WTC11 (cell line): ENCODE measurements around the gene UROC1. TPM values are rescaled to one million over a fixed set of nuclear protein-coding genes. Genes with fewer than 3 reads are reported as not detected.

Source experiments
- ATAC-seq: fragments of 200-7000 bp; cut with Tn5 transposase; 2 replicates; pipeline ENCODE4 v1.10.0; 2021; ENCODE audit warnings: mild to moderate bottlenecking, moderate library complexity
- CTCF ChIA-PET: fragments of 300-600 bp; sonication (Branson Sonifier 250); formaldehyde crosslinking; loops from one replicate; lab custom pipeline; 2021; ENCODE audit warnings: antibody characterized with exemption; lab: Charles Lee
- POLR2A ChIA-PET: fragments of 350-600 bp; sonication (Branson Sonifier 250); formaldehyde crosslinking; loops from one replicate; lab custom pipeline; 2021; ENCODE audit warnings: antibody characterized with exemption; lab: Charles Lee
- DNase-seq: peaks from one replicate; pipeline ENCODE4 v3.0.0; 2021; ENCODE audit warnings: low spot score
- H3K27ac Mint-ChIP-seq: 2 replicates; pipeline ENCODE4 v1.8.0; 2021; ENCODE audit warnings: mixed read lengths
- H3K27me3 Mint-ChIP-seq: 2 replicates; pipeline ENCODE4 v1.8.0; 2021; ENCODE audit warnings: low read depth, mild to moderate bottlenecking, moderate library complexity, mixed read lengths
- H3K36me3 Mint-ChIP-seq: 2 replicates; pipeline ENCODE4 v1.8.0; 2021; ENCODE audit warnings: mixed read lengths
- H3K4me1 Mint-ChIP-seq: 2 replicates; pipeline ENCODE4 v1.8.0; 2022; ENCODE audit warnings: mixed read lengths
- H3K4me3 Mint-ChIP-seq: 2 replicates; pipeline ENCODE4 v1.8.0; 2021; ENCODE audit warnings: mild to moderate bottlenecking, moderate library complexity, mixed read lengths
- H3K9me3 Mint-ChIP-seq: 2 replicates; pipeline ENCODE4 v1.8.0; 2021; ENCODE audit warnings: mixed read lengths
- CBFB ChIP-seq: sonication (generic); formaldehyde crosslinking; IDR thresholded peaks from 2 replicates; pipeline ENCODE4 v1.8.1; 2022; ENCODE audit warnings: mild to moderate bottlenecking, low read depth, missing genetic modification reagents
- E2F4 ChIP-seq: sonication (generic); formaldehyde crosslinking; IDR thresholded peaks from 2 replicates; pipeline ENCODE4 v1.8.1; 2022; ENCODE audit warnings: low read depth, mild to moderate bottlenecking, moderate library complexity, missing genetic modification reagents, borderline replicate concordance
- FOXK1 ChIP-seq: sonication (generic); formaldehyde crosslinking; IDR thresholded peaks from 2 replicates; pipeline ENCODE4 v1.8.0; 2022; ENCODE audit warnings: mild to moderate bottlenecking, moderate library complexity, missing genetic modification reagents
- FOXP4 ChIP-seq: sonication (generic); formaldehyde crosslinking; IDR thresholded peaks from 2 replicates; pipeline ENCODE4 v1.8.0; 2022; ENCODE audit warnings: mild to moderate bottlenecking, missing genetic modification reagents
- GRHL2 ChIP-seq: fragments of 250-450 bp; sonication (Bioruptor Pico); IDR thresholded peaks from 2 replicates; pipeline ENCODE4 v1.8.0; 2022; ENCODE audit warnings: mild to moderate bottlenecking, moderate library complexity; ENCODE audit not compliant: insufficient replicate concordance, severe bottlenecking
- JAZF1 ChIP-seq: fragments of 250-450 bp; sonication (Bioruptor Pico); IDR thresholded peaks from 2 replicates; pipeline ENCODE4 v1.9.0; 2021; ENCODE audit warnings: moderate library complexity, mild to moderate bottlenecking, inconsistent platforms
- TEAD4 ChIP-seq: sonication (generic); formaldehyde crosslinking; IDR thresholded peaks from 2 replicates; pipeline ENCODE4 v1.8.0; 2022; ENCODE audit warnings: mild to moderate bottlenecking, missing genetic modification reagents
- ZNF219 ChIP-seq: sonication (generic); formaldehyde crosslinking; IDR thresholded peaks from 2 replicates; pipeline ENCODE4 v1.8.0; 2023; ENCODE audit warnings: missing genetic modification reagents, mild to moderate bottlenecking, borderline replicate concordance
- ZNF232 ChIP-seq: sonication (generic); formaldehyde crosslinking; IDR thresholded peaks from 2 replicates; pipeline ENCODE4 v1.8.0; 2022; ENCODE audit warnings: mild to moderate bottlenecking, missing genetic modification reagents
- ZNF263 ChIP-seq: sonication (generic); formaldehyde crosslinking; IDR thresholded peaks from 2 replicates; pipeline ENCODE4 v1.8.1; 2022; ENCODE audit warnings: low read depth, mild to moderate bottlenecking, moderate library complexity, missing genetic modification reagents
- ZNF416 ChIP-seq: fragments of 250-450 bp; sonication (Bioruptor Pico); IDR thresholded peaks from 2 replicates; pipeline ENCODE4 v1.9.0; 2021; ENCODE audit warnings: mild to moderate bottlenecking, inconsistent platforms
- total RNA-seq: library from RNA; stranded (reverse); gene quantifications from 3 replicates; pipeline ENCODE4 v1.2.3, GENCODE V29; 2021
- TF ChIP-seq, protein P1 (sequence below): fragments of 200-600 bp; IDR thresholded peaks from 2 replicates; pipeline ENCODE4 v1.8.0; 2022; ENCODE audit warnings: antibody characterized with exemption
- TF ChIP-seq, protein P2 (sequence below): sonication (generic); formaldehyde crosslinking; IDR thresholded peaks from 2 replicates; pipeline ENCODE4 v1.8.0; 2023; ENCODE audit warnings: missing genetic modification reagents
- TF ChIP-seq, protein P3 (sequence below): sonication (generic); formaldehyde crosslinking; IDR thresholded peaks from 2 replicates; pipeline ENCODE4 v1.8.0; 2023; ENCODE audit warnings: mild to moderate bottlenecking, missing genetic modification reagents

Gene UROC1
- total RNA-seq, 1 experiment from 2014 or later, result not detected

- TF ChIP-seq, protein P1, sequence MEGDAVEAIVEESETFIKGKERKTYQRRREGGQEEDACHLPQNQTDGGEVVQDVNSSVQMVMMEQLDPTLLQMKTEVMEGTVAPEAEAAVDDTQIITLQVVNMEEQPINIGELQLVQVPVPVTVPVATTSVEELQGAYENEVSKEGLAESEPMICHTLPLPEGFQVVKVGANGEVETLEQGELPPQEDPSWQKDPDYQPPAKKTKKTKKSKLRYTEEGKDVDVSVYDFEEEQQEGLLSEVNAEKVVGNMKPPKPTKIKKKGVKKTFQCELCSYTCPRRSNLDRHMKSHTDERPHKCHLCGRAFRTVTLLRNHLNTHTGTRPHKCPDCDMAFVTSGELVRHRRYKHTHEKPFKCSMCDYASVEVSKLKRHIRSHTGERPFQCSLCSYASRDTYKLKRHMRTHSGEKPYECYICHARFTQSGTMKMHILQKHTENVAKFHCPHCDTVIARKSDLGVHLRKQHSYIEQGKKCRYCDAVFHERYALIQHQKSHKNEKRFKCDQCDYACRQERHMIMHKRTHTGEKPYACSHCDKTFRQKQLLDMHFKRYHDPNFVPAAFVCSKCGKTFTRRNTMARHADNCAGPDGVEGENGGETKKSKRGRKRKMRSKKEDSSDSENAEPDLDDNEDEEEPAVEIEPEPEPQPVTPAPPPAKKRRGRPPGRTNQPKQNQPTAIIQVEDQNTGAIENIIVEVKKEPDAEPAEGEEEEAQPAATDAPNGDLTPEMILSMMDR, result no peak
- no peak for TF ChIP-seq TEAD4 (CRISPR knock-in tag)
- TF ChIP-seq, protein P2, sequence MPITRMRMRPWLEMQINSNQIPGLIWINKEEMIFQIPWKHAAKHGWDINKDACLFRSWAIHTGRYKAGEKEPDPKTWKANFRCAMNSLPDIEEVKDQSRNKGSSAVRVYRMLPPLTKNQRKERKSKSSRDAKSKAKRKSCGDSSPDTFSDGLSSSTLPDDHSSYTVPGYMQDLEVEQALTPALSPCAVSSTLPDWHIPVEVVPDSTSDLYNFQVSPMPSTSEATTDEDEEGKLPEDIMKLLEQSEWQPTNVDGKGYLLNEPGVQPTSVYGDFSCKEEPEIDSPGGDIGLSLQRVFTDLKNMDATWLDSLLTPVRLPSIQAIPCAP (CRISPR knock-in tag), result no peak
- TF ChIP-seq FOXP4 (CRISPR knock-in tag), result no peak
- no peak for TF ChIP-seq ZNF219 (CRISPR knock-in tag)
- no peak for TF ChIP-seq FOXK1 (CRISPR knock-in tag)
Observed at GRCh38 chr3:126464093-126464492, 53.5 kb downstream of the UROC1 start (continued).

- no peak for DNase-seq
- Mint-ChIP-seq H3K9me3 (no peaks in the 10 kb centered on the region), H3K27me3 (no peaks in the 10 kb centered on the region), H3K4me3 (no peak overlapping the region), H3K27ac (no peak overlapping the region), H3K36me3 (peaks cover 77% of the 10 kb centered on the region), H3K4me1 (no peaks in the 10 kb centered on the region)
- no peak for TF ChIP-seq TEAD4 (CRISPR knock-in tag)
- no peak for TF ChIP-seq GRHL2 (CRISPR knock-in tag)
- no peak for TF ChIP-seq CBFB (CRISPR knock-in tag)
- TF ChIP-seq ZNF416 (CRISPR knock-in tag), result no peak
- no peak for TF ChIP-seq ZNF232 (CRISPR knock-in tag)
- TF ChIP-seq, protein P1, result no peak
- TF ChIP-seq, protein P3, sequence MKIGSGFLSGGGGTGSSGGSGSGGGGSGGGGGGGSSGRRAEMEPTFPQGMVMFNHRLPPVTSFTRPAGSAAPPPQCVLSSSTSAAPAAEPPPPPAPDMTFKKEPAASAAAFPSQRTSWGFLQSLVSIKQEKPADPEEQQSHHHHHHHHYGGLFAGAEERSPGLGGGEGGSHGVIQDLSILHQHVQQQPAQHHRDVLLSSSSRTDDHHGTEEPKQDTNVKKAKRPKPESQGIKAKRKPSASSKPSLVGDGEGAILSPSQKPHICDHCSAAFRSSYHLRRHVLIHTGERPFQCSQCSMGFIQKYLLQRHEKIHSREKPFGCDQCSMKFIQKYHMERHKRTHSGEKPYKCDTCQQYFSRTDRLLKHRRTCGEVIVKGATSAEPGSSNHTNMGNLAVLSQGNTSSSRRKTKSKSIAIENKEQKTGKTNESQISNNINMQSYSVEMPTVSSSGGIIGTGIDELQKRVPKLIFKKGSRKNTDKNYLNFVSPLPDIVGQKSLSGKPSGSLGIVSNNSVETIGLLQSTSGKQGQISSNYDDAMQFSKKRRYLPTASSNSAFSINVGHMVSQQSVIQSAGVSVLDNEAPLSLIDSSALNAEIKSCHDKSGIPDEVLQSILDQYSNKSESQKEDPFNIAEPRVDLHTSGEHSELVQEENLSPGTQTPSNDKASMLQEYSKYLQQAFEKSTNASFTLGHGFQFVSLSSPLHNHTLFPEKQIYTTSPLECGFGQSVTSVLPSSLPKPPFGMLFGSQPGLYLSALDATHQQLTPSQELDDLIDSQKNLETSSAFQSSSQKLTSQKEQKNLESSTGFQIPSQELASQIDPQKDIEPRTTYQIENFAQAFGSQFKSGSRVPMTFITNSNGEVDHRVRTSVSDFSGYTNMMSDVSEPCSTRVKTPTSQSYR (CRISPR knock-in tag), result no peak
- TF ChIP-seq E2F4 (CRISPR knock-in tag), result no peak
- TF ChIP-seq ZNF263, result no peak
- no peak for TF ChIP-seq JAZF1 (CRISPR knock-in tag)
- no peak for ATAC-seq
- CTCF ChIA-PET, result no interaction called here
- POLR2A ChIA-PET, result no interaction called here
Observed at GRCh38 chr3:126463521-126463920, 54.1 kb downstream of the UROC1 start.
